SIG-M5 (cell line): ENCODE data around the gene TCERG1L.

Experiments
- DNase-seq: peaks from one replicate; lab custom pipeline; 2025; lab: John Stamatoyannopoulos, UW

The TCERG1L gene

DNA sequence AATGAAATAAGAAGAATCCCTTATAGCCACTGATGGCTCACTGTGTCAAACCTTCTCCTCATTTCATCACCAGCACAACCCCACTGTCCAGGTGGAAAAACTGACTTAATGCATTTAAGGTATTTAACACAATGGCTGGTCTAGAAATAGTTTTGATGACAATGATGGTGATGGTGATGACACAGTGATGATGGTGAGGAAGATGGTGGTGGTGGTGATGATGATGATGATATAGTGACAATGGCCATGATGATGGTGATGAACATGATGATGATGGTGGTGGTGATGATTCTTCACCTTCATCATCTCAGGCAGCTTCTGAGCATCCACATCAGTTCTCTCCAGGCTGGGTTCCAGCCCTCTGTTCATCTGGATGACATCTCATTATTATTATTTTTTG, 186.6 kb downstream of the TCERG1L start:
- DNase-seq = no peak

DNA sequence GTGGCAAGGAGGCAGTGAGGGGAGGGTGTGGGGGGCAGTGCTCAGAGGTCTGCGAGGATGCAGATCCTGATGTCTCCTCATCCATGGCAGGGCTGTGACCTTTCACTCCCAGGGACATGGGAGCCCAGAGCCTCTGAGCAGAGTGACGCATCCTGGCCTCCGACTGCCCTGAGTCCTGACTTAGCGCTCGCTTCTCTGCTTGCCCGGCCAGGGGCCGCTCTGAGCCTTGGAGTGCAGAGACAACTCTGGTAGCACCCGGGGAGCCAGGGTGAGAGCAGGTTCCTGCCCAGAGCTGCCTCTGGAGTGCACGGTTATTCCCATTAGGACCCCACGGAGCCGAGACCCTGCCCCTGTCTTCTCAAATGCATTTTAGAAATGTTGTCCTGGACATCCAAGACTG, 188.0 kb downstream of the TCERG1L start:
- no peak for DNase-seq

DNA sequence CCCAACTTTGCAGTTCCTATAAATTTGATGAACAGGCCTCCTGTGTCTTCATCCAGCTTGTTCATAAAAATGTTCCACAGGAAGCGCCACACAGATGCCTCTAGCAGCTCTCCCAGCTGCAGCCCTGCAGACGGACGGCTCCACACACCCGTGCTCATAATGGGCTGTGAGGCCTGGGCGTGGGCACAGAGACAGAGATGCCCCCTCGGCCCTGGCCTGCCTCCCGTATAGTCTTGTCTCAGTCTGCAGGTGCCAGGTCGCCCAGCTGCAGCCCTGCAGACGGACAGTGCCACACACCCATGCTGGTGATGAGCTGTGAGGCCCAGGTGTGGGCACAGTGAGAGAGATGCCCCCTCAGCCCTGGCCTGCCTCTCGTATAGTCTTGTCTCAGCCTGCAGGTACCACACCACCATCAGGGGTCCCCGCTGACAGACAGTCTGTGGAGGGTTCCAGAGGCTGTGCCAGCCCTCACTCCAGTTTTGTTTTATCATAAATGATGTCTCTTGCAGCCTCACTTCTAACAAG, 189.9 kb downstream of the TCERG1L start:
- no peak for DNase-seq

DNA sequence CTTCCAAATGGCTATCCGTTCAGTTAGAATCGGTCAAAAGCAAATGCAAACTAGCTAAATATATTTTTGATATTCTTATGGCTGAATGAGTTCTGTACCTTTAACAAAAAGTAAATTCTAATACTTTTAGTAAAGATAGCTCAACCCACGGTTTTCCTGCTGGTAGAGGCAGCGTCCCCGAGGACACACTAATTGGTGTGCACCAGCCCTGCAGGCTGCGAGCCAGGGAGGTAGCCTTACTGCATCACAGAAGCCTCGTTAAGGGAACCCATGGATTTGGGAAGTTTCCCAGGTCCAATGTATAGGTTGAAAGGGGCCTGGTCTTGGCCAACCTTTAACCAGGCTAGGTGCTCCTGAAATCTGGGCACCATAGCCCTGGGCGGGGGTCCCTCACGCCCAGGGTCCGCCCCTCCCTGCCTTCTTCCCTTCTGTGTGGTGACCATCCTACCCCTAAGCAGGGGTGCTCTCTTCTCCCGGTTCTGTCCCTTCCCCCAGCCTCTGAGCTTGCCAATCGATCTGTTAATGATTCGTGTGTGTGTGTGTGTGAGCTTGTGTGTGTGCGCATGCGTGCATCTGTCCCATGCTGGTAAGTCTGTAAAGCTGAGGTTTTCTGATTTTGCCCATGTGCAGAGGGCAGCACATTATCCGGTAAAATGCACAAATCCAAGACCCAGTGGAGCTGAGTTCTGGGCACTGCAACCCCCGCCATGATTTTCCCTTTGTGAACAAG, 191.7 kb downstream of the TCERG1L start:
- no peak for DNase-seq

DNA sequence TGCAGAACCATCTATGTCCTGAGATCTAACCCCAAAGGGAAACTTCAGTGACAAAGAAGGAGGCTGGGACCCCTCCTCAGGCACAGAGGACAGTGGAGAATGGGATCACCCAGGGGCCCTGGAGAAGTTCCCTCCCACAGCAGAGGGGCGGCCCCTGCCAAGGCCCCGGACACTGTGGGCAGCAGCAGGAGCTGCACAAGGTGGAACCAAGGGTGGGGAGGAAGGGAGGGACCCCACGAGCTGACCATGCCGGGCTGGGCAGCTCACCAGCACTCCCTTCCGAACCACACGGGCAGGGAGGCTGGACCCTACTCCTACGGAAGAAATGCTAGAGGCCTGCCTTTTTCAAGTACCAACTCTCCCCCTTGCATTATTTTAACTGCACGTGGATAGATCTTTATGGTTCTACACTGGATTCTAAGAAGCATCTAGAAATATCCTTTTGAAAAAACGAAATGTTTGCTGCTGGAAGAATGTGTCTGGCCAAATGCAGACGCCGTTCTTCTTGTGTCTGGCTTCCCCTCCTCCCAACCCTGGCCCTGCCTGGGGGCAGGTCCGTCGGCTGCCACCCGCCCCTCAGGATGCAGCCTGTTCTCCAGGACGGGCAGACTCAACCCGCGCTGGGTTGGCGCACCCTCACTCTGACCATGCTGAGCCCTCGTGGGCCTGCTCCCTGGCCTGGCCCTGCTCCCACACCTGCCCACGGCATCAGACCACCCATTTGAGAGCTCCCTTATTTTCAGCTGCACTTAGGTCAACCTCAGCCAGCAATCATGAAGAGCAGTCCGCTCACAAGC, 193.9 kb downstream of the TCERG1L start:
- DNase-seq = no peak

DNA sequence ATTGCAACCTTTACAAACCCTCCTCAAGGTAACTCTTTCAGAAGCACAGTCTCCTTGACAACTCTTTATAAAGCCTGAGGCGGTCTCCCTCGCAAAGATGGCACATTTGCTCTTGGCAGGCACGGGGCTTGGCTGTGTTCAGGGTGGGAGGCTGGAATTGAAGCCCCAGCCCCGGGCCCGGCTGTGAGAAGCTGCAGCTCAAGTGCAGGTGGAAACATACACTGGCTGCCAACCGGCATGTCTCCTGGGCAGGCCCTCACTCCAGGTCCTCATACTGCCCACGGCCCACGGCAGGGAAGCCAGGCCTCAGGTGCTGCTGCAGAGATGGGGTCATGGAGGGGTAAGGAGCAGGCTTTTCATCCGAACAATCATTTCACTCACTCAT, 194.5 kb downstream of the TCERG1L start:
- DNase-seq = no peak

DNA sequence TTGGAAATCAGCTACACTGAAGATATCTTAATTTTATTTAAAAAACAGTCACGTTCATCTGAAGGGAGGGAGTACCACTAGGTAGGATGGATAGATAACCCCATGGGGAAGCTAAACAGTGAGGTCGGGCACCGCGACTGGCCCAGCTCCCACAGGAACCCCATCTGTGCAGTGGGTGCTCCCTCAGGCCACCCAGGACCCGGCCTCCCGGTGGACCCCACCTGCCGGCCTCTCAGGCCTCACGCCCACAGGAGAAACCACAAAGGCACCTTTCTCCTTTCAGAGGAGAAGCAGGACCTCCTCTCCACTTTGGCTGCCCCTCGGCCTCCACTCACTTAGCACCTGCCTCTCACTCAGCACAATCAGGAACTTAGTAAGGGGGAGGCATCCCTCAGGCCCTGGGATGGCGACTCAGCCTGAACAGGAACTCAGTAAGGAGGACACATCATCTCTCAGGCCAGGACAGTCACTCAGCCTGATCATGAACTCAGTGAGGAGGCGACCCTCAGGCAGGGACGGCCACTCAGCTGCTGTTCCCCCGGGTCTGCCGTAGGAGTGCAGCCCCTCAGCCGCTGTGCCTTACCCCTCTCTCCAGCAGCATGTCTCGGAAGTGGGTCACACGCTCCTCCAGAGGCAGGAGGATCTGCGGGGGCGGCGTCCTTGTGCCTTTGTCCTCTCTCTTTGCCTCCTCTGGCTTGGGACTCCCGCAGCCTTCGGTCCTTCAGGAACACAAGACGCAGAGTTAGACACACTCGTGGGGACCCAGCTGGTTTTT, 195.1 kb downstream of the TCERG1L start:
- no peak for DNase-seq

DNA sequence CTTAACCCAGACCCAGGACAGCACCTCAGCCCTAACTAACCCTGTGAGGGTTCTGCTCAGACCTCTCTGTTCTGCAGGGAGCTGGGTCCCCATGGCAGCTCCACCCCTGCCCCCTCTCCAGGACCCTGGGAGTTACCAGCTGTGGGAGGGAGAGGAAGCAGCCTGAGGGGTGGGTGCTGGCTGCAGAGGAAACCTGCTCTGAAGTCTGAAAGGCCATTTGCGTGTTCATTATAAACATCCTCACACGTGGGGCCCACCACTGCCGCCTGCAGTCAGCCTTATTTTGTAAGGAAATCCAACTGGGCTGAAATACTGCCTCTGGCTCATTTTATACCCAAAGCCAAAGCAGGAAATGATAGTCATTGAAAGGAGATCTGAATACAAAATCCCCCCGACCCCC, 195.7 kb downstream of the TCERG1L start:
- no peak for DNase-seq

DNA sequence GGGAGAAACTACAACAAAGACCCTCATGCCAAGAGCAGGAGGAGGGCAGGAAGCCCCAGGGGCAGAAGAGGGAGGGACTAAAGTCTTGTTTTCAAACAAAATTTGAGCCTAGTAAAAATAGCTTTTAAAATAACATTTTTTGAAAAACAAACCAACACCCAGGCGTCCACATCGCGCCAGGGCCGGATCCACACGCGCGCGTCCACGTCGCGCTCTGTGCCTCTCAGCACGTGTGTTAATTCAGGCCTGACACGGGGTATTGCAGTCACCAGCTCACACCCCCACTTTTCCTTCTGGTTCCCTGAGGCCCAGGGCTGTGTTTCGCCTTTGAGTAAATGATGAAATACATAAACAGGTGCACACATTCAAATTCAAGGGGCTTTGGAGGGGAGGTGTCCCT, 196.2 kb downstream of the TCERG1L start:
- no peak for DNase-seq

DNA sequence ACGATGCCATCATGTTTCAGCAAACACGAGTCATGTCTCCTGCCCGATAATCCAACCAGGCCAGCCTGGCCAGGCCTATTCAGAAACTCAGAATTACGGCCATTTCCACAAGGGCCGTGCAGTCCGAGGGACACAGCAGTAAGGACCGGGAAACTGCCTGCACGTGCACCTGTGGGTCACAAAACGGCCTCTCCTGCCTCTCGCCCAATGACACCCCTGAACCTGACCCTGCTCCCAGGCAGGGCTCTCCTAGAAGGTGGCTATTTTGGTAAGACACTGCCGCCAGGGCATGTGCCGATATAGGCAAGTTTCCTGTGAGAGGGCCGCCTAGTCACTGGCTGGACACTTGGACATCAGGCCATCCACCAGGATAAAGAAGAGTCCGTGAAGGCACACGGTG, 196.7 kb downstream of the TCERG1L start:
- DNase-seq = no peak

DNA sequence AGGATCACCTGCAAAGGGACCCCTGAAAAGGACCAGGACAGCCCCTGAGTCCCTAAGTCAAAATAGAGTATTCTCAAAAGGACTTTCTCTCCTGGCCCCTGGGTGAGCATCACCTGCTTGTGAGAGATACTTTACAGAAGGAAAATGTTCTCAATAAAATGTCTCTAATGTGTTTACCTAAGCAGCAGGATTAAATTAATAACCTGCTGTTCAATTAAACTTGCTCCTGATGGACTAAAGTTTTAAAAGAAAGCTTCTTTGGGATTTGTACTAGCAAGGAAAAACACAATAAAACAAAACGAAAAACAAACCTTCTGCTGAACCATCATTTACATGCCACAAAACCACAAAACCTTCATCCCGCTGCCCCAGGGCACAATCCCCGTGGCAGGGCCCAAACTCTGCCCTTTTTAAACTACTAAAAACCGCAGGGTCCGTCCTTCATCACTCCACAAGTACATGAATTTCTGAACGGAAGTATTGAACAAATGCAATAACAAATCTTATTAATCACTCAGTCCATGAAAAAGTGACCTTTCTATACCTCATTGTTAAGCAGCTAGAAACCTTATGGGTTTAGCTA, 197.7 kb downstream of the TCERG1L start:
- no peak for DNase-seq

DNA sequence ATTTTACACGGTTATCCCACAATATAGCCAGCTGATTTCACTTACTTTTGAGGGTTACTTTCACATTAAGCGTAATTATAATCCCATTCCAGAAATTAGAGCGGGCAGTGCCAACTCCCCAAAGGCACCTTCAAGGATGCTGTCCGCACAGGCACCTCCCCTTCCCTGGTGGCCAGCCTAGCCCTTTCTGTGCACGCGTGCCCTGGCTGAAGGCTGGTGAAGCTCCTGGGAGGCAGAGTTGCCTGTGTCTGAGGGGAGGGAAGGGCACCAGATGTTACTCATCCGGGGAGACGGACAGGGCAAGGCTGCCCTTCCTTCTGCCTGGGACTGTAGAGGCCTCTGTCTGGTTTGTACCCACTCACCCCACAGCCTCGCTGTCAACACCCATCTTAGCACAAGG, 198.4 kb downstream of the TCERG1L start:
- no peak for DNase-seq

DNA sequence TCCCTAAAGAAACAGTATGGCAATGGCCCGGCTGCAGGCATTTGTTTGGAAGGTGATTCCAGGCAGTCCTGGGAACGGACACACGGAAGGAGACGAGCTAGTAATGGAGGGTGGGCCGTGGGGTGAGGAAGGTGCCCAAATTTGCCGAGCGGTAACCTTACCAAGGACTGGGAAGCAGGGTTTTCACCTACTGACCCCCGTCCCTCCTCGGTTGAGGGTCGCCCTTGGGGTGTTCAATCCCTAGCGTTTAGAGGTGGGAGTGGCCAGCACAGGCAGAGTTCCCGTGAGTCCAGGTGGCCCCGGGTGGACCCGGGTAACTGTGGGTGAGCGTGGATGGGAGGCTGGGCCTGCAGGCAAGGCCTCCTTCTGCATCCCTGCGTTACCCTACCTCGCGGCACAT, 198.8 kb downstream of the TCERG1L start:
- DNase-seq = no peak

DNA sequence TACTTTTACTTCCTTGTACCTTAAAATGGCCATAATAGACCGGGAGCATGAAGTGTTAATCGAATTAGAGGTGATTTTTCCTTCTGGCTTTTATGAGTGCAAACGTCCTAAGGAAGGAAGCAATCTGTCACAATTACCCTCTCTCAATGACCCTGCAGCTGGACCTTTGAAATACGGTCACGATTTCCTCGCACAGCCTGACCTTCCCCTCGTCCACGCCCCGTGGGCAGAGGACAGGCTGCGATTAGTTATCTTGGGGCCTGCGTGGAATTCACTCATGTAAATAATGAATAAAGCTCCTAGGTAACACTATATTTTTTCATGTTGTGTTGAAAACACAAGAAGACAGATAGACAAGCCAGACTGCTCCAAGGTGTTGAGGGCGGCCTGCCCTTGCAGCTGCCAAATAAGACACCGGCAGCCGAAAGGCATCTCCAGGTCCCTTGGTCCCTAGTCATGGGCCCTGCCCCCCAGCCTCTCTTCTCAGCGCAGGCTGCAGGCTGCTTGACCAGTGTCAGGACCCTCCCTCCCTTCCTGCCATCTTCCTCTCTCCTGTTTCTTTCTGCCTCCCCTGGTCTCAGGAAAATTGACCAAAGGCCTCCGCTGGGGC, 199.9 kb downstream of the TCERG1L start:
- DNase-seq = no peak

DNA sequence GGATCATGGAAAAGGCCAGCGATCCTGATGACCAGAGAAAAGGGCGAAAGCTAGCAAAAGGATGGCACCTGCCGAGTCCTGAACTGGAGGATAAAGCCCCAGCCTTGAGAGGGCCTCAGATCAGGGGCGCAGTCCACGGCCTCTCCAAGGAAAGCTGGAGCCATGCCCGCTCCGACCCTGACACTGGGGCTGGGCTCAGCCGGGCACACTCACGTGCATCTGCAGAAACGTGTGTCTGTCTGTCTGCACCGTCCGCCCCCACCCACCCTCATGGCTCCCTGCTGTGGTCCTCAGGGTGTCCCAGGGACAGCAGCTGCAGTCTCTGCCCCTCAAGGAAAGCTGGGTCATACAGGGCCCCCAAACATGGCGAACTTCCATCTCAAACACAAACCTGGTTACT, 200.5 kb downstream of the TCERG1L start:
- DNase-seq = no peak

DNA sequence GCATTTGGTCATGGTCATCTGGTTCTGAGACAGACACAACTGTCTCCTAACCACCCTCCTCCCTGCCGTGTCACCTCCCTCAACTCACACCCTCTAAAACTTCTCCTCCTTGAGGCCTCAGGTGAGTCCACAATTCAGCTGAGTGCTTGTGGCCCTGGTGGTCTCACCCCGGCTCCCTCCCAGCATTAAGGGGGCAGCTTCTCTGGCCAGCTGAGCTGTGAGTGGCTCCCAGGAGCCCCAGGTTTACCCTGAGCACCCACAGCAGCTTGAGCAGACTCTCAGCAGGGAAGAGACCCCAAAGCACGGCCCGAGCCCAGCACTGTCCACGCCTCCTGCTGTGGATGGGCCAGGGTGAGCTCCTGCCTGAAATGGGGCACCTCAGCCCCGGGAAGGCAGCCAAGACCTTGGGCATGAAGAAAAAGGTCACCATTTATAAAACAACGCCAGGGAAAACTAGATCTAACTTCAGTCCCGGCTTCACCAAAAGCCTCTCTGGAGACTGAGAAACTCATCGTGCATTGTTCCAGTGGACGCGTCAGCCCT, 201.2 kb downstream of the TCERG1L start:
- DNase-seq = no peak

DNA sequence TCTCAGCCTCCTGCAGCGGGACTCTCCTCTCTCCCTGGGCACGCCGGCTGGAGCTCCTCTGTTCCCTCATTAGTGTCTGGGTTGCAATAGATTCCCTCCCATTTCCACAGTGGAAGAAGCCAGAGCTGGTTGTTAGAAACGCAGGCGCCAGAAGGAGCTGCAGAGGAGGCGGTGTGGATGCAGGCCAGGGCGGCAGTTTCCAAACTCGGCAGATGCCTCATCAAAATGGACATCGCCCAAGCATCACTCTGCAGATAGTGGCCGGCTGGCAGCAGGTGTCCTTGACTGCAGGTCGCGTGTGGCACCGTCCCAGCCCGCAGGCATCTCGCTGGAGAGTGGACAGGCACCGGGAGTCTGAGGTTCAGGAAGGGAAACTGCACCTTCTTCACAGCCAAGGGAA, 201.8 kb downstream of the TCERG1L start:
- DNase-seq = no peak

DNA sequence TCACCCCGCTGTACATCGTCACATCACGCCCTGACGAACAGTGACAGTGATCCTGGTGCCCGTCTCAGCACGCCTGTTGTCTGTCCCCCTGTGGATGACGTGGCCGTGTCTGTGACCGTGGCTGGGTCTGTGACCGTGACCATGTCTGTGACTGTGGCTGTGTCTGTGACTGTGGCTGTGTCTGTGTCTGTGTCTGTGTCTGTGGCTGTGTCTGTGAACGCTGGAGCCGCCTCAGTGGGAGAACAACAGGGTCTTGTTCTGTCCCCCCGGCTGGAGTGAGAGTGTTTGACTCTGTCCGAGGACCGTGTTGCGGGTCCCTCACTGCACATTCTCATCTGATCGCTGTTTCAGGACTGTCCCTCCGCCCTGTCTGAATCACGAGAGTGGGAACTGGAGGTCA, 202.2 kb downstream of the TCERG1L start:
- DNase-seq = no peak

DNA sequence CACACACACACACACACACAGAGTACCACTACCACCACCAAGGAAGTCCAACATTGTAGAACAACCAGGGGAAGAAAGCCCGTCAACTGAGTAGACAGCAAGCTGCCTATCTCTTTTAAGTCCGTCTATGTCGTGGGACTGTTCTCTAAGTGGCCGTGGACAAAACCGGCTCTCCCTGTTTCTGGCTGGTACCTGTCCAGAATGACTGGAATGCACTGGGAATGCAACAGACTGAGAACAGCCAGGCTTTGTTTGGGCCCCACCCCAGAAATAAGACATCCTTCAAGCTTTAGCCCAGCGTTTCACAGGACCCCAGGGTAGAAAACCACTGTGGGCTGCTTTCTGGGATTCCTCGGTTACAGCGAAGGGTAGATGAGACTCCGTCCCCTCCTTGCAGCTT, 203.6 kb downstream of the TCERG1L start:
- DNase-seq = no peak

DNA sequence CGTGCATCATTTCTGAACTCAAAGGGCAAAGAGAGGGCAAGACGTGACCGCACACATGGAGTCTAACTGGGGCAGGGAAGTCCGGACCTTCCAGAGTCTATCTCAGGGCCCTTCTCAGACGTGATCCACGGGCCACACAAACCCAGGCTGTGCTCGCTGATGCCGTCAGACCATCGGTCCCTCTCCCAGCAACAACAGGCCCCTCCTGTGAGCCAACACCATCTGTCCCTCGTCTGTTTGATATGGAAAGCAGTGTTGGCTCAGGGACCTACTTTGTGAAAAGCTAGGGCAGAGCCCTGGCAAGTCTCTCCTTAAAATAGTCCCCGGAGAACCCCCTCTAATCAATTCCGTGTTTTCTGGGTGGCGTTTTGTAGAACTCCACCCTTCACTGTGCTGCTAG, 208.8 kb downstream of the TCERG1L start:
- DNase-seq = no peak

DNA sequence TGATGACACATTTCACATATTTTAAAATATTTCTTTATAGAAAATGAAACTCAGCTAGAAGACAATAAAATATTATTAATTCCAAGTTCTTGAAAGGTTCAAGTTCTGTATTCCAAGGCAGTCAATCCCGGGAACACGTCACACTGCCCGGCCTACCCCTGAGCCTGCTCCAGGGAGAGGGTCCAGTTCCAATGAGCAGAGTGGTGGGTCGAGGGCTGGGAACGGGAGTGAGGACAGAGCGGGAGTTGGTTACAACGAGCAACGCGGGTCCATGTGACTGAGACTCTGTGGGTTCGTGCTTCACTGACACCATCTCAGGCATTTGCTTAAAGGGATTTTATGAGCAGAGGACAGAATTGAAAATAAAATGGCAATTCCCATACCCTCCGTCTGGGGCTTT, 209.4 kb downstream of the TCERG1L start:
- DNase-seq = no peak
